SK-N-SH treated with all-trans-retinoic acid at 6 μM for 48 hours (cell line): ENCODE measurements around the gene SLC12A5.
"Not testable (repeated sequence)": the region's sequence is repeated elsewhere in the genome, so short reads cannot be mapped to it uniquely, and the experiment has no call there.

ENCODE experiments used
- CSRNP3 ChIP-seq: fragments of 250-450 bp; sonication (Bioruptor Pico); IDR thresholded peaks from 2 replicates; pipeline ENCODE4 v1.5.1; 2021; ENCODE audit warnings: mild to moderate bottlenecking, moderate library complexity
- ESRRG ChIP-seq: fragments of 250-450 bp; sonication (Bioruptor Pico); IDR thresholded peaks from 2 replicates; pipeline ENCODE4 v1.6.1; 2021; ENCODE audit warnings: mild to moderate bottlenecking
- GLIS3 ChIP-seq: fragments of 250-450 bp; sonication (Bioruptor Pico); IDR thresholded peaks from 2 replicates; pipeline ENCODE4 v1.5.0; 2020; ENCODE audit warnings: mild to moderate bottlenecking, moderate library complexity
- OSR1 ChIP-seq: fragments of 250-450 bp; sonication (Bioruptor Pico); IDR thresholded peaks from 2 replicates; pipeline ENCODE4 v1.8.0; 2022; ENCODE audit warnings: moderate library complexity, mild to moderate bottlenecking, inconsistent platforms
- TCF4 ChIP-seq: fragments of 250-450 bp; sonication (Bioruptor Pico); IDR thresholded peaks from 2 replicates; pipeline ENCODE4 v1.8.0; 2021; ENCODE audit warnings: mild to moderate bottlenecking, moderate library complexity, borderline replicate concordance
- TOX ChIP-seq: fragments of 250-450 bp; sonication (Bioruptor Pico); IDR thresholded peaks from 2 replicates; pipeline ENCODE4 v1.8.0; 2021; ENCODE audit warnings: mild to moderate bottlenecking, moderate library complexity, borderline replicate concordance
- ZC3H10 ChIP-seq: fragments of 250-450 bp; sonication (Bioruptor Pico); IDR thresholded peaks from 2 replicates; pipeline ENCODE4 v1.5.1; 2021; ENCODE audit warnings: mild to moderate bottlenecking, moderate library complexity
- ZFP3 ChIP-seq: fragments of 250-450 bp; sonication (Bioruptor Pico); IDR thresholded peaks from 2 replicates; pipeline ENCODE4 v1.5.0; 2020; ENCODE audit warnings: mild to moderate bottlenecking, moderate library complexity
- ZFP30 ChIP-seq: fragments of 450-650 bp; formaldehyde crosslinking; IDR thresholded peaks from 2 replicates; pipeline ENCODE4 v1.5.0; 2022; ENCODE audit warnings: mild to moderate bottlenecking, moderate library complexity
- TF ChIP-seq, protein P1 (sequence below): fragments of 250-450 bp; sonication (Bioruptor Pico); IDR thresholded peaks from 2 replicates; pipeline ENCODE4 v1.8.0; 2020; ENCODE audit warnings: mild to moderate bottlenecking, moderate library complexity, borderline replicate concordance
- TF ChIP-seq, protein P2 (sequence below): fragments of 250-450 bp; sonication (Bioruptor Pico); IDR thresholded peaks from 2 replicates; pipeline ENCODE4 v1.5.1; 2020; ENCODE audit warnings: low read depth, mild to moderate bottlenecking, moderate library complexity

- TF ChIP-seq GLIS3 (CRISPR knock-in tag); TOX (CRISPR knock-in tag); ZFP3; ESRRG (CRISPR knock-in tag); ZFP30; OSR1 (CRISPR knock-in tag); TCF4 (CRISPR knock-in tag); ZC3H10 (CRISPR knock-in tag); CSRNP3 (CRISPR knock-in tag): not testable (repeated sequence)
- TF ChIP-seq, protein P1, sequence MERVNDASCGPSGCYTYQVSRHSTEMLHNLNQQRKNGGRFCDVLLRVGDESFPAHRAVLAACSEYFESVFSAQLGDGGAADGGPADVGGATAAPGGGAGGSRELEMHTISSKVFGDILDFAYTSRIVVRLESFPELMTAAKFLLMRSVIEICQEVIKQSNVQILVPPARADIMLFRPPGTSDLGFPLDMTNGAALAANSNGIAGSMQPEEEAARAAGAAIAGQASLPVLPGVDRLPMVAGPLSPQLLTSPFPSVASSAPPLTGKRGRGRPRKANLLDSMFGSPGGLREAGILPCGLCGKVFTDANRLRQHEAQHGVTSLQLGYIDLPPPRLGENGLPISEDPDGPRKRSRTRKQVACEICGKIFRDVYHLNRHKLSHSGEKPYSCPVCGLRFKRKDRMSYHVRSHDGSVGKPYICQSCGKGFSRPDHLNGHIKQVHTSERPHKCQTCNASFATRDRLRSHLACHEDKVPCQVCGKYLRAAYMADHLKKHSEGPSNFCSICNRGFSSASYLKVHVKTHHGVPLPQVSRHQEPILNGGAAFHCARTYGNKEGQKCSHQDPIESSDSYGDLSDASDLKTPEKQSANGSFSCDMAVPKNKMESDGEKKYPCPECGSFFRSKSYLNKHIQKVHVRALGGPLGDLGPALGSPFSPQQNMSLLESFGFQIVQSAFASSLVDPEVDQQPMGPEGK = not testable (repeated sequence)
- TF ChIP-seq, protein P2, sequence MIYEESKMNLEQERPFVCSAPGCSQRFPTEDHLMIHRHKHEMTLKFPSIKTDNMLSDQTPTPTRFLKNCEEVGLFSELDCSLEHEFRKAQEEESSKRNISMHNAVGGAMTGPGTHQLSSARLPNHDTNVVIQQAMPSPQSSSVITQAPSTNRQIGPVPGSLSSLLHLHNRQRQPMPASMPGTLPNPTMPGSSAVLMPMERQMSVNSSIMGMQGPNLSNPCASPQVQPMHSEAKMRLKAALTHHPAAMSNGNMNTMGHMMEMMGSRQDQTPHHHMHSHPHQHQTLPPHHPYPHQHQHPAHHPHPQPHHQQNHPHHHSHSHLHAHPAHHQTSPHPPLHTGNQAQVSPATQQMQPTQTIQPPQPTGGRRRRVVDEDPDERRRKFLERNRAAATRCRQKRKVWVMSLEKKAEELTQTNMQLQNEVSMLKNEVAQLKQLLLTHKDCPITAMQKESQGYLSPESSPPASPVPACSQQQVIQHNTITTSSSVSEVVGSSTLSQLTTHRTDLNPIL (CRISPR knock-in tag) = not testable (repeated sequence)
Observed at GRCh38 chr20:46100444-46100843, 71.4 kb downstream of the SLC12A5 start.
